WTC11 (cell line): Measurements from ENCODE around the gene LIN7B. TPM values are rescaled to one million over a fixed set of nuclear protein-coding genes. Genes with fewer than 3 reads are reported as not detected.

ENCODE experiments used
- ATAC-seq: fragments of 200-7000 bp; cut with Tn5 transposase; 2 replicates; pipeline ENCODE4 v1.10.0; 2021; ENCODE audit warnings: mild to moderate bottlenecking, moderate library complexity
- CTCF ChIA-PET: fragments of 300-600 bp; sonication (Branson Sonifier 250); formaldehyde crosslinking; loops from one replicate; lab custom pipeline; 2021; ENCODE audit warnings: antibody characterized with exemption; lab: Charles Lee
- POLR2A ChIA-PET: fragments of 350-600 bp; sonication (Branson Sonifier 250); formaldehyde crosslinking; loops from one replicate; lab custom pipeline; 2021; ENCODE audit warnings: antibody characterized with exemption; lab: Charles Lee
- DNase-seq: peaks from one replicate; pipeline ENCODE4 v3.0.0; 2021; ENCODE audit warnings: low spot score
- H3K27ac Mint-ChIP-seq: 2 replicates; pipeline ENCODE4 v1.8.0; 2021; ENCODE audit warnings: mixed read lengths
- H3K27me3 Mint-ChIP-seq: 2 replicates; pipeline ENCODE4 v1.8.0; 2021; ENCODE audit warnings: low read depth, mild to moderate bottlenecking, moderate library complexity, mixed read lengths
- H3K36me3 Mint-ChIP-seq: 2 replicates; pipeline ENCODE4 v1.8.0; 2021; ENCODE audit warnings: mixed read lengths
- H3K4me1 Mint-ChIP-seq: 2 replicates; pipeline ENCODE4 v1.8.0; 2022; ENCODE audit warnings: mixed read lengths
- H3K4me3 Mint-ChIP-seq: 2 replicates; pipeline ENCODE4 v1.8.0; 2021; ENCODE audit warnings: mild to moderate bottlenecking, moderate library complexity, mixed read lengths
- H3K9me3 Mint-ChIP-seq: 2 replicates; pipeline ENCODE4 v1.8.0; 2021; ENCODE audit warnings: mixed read lengths
- ATF1 ChIP-seq: sonication (generic); formaldehyde crosslinking; IDR thresholded peaks from 2 replicates; pipeline ENCODE4 v1.8.1; 2023; ENCODE audit warnings: mild to moderate bottlenecking, moderate library complexity, missing genetic modification reagents
- ATF2 ChIP-seq: sonication (generic); formaldehyde crosslinking; IDR thresholded peaks from 2 replicates; pipeline ENCODE4 v1.8.1; 2022; ENCODE audit warnings: low read depth, missing genetic modification reagents, borderline replicate concordance
- CTCF ChIP-seq: fragments of 200-600 bp; IDR thresholded peaks from 2 replicates; pipeline ENCODE4 v1.8.0; 2022; ENCODE audit warnings: antibody characterized with exemption
- E2F5 ChIP-seq: sonication (generic); formaldehyde crosslinking; IDR thresholded peaks from 2 replicates; pipeline ENCODE4 v1.8.1; 2022; ENCODE audit warnings: mild to moderate bottlenecking, moderate library complexity, missing genetic modification reagents
- ERG ChIP-seq: fragments of 250-450 bp; sonication (Bioruptor Pico); IDR thresholded peaks from 2 replicates; pipeline ENCODE4 v1.8.0; 2021; ENCODE audit warnings: mild to moderate bottlenecking
- GRHL2 ChIP-seq: fragments of 250-450 bp; sonication (Bioruptor Pico); IDR thresholded peaks from 2 replicates; pipeline ENCODE4 v1.8.0; 2022; ENCODE audit warnings: mild to moderate bottlenecking, moderate library complexity; ENCODE audit not compliant: insufficient replicate concordance, severe bottlenecking
- HMGA2 ChIP-seq: fragments of 250-450 bp; sonication (Bioruptor Pico); IDR thresholded peaks from 2 replicates; pipeline ENCODE4 v1.4.0; 2021; ENCODE audit warnings: mild to moderate bottlenecking, moderate library complexity
- HMGXB4 ChIP-seq: sonication (generic); formaldehyde crosslinking; IDR thresholded peaks from 2 replicates; pipeline ENCODE4 v1.8.1; 2023; ENCODE audit warnings: mild to moderate bottlenecking, moderate library complexity, missing genetic modification reagents
- IRF2 ChIP-seq: sonication (generic); formaldehyde crosslinking; IDR thresholded peaks from 2 replicates; pipeline ENCODE4 v1.8.0; 2022; ENCODE audit warnings: low read depth, missing genetic modification reagents, borderline replicate concordance
- MYBL2 ChIP-seq: sonication (generic); formaldehyde crosslinking; IDR thresholded peaks from 2 replicates; pipeline ENCODE4 v1.8.1; 2023; ENCODE audit warnings: mild to moderate bottlenecking, moderate library complexity, missing genetic modification reagents
- OVOL2 ChIP-seq: fragments of 250-450 bp; sonication (Bioruptor Pico); IDR thresholded peaks from 2 replicates; pipeline ENCODE4 v1.9.0; 2021; ENCODE audit warnings: mild to moderate bottlenecking, borderline replicate concordance
- ZBTB43 ChIP-seq: sonication (generic); formaldehyde crosslinking; IDR thresholded peaks from 2 replicates; pipeline ENCODE4 v1.8.1; 2023; ENCODE audit warnings: mild to moderate bottlenecking, missing genetic modification reagents
- total RNA-seq: library from RNA; stranded (reverse); gene quantifications from 3 replicates; pipeline ENCODE4 v1.2.3, GENCODE V29; 2021

Gene LIN7B
- total RNA-seq, 1 experiment from 2014 or later, result 5.1 TPM

GRCh38 chr19:49104229-49104864 is 9.8 kb upstream of the LIN7B start (continued):
- TF ChIP-seq GRHL2 (CRISPR knock-in tag), result no peak
- TF ChIP-seq OVOL2 (CRISPR knock-in tag), result no peak
- TF ChIP-seq IRF2, result no peak
- no peak for TF ChIP-seq E2F5 (CRISPR knock-in tag)
- TF ChIP-seq ATF2, result no peak
- no peak for TF ChIP-seq HMGA2

GRCh38 chr19:49106648-49107135 is 7.5 kb upstream of the LIN7B start:
- H3K4me3 Mint-ChIP-seq, result peak overlapping the region; percentile 7; the same call in 1 of the 2 replicates
- ATAC-seq (peak; percentile 80), DNase-seq (peak; percentile 83)
- H3K27me3 Mint-ChIP-seq, result no peaks in the 10 kb centered on the region
- H3K27ac Mint-ChIP-seq, result peak overlapping the region; percentile 95
- ChIA-PET CTCF (interaction anchor here (0.6 to 2.8 kb wide), 25 partner anchors 8 to 136 kb away, joined by 3 to 62 read pairs (median 6); partner anchors contain the start of genes CGB2, CGB7, GYS1 and LIN7B), POLR2A (interaction anchor here (0.5 to 1.0 kb wide), 3 partner anchors 11 to 75 kb away, joined by 3 to 5 read pairs (median 4); no protein-coding TSS in a partner anchor)
- no peaks in the 10 kb centered on the region for H3K9me3 Mint-ChIP-seq
- H3K4me1 Mint-ChIP-seq, result peaks cover 13% of the 10 kb centered on the region
- peak; percentile 40; the same call in 1 of the 2 replicates for TF ChIP-seq HMGXB4
- TF ChIP-seq MYBL2 (CRISPR knock-in tag), result no peak
- no peak for TF ChIP-seq ZBTB43 (CRISPR knock-in tag)
- TF ChIP-seq ERG (CRISPR knock-in tag), result no peak
- peak; percentile 78 for TF ChIP-seq CTCF
- TF ChIP-seq ATF1, result no peak
- TF ChIP-seq, all 79 proteins: peak for 2
- H3K36me3 Mint-ChIP-seq, result peaks cover 39% of the 10 kb centered on the region
